HG03139 (cell line): ENCODE measurements around the gene XKR3.
"Not testable (repeated sequence)": the region's sequence is repeated elsewhere in the genome, so short reads cannot be mapped to it uniquely, and the experiment has no call there.

ENCODE experiments used
- ATAC-seq: cut with Tn5 transposase; IDR thresholded peaks from one replicate; pipeline ENCODE4 v1.9.1; 2021; ENCODE audit not compliant: unreplicated experiment

Gene XKR3

GRCh38 chr22:16748160-16748929 lies 76.9 kb downstream of the XKR3 start:
- not testable (repeated sequence) for ATAC-seq

DNA sequence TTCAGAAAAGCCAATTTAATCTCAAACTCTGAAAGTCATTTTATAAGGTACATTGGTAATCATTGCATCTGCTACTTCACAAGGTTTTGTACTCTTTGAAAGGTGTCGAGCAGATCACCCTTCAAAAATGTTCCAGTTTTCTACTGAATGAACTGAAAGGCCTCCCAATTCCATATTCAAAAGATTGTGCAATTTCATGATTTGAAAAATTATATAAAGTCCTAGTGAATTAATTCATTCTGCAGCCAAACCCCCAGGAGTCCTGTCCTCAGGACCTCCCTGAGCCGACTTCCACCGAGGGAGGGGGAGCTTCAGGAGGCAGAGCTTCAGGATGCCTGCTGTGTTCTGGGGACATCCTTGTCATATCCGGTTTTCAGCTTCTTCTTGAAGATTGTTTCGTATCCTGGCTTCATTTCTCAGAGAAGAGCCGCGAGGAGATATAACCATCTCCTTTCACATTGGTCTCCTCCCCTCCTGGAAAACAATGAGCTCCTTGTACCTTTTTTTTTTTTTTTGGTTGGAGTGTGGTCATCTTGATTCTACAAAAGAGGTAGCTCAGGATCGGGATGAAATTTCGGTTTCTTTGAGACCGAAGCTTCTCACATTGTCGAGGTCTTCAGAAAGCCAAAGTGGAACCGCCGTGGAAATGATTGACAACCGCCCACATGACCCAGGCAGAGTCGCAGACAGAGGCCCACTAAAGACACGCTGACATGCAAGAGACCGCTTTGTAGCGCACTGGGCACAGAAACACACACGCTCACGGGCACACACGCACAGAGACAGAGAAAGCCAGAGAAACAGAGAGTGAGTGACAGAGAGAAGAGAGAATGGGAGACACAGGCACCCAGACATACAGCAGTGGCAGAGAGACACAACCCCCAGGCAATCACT lies 77.7 kb downstream of the XKR3 start:
- not testable (repeated sequence) for ATAC-seq

GRCh38 chr22:16734271-16734670 lies 90.9 kb downstream of the XKR3 start:
- not testable (repeated sequence) for ATAC-seq
